ENCODE measurements around the gene AKAP3.

AKAP3 gene

DNA sequence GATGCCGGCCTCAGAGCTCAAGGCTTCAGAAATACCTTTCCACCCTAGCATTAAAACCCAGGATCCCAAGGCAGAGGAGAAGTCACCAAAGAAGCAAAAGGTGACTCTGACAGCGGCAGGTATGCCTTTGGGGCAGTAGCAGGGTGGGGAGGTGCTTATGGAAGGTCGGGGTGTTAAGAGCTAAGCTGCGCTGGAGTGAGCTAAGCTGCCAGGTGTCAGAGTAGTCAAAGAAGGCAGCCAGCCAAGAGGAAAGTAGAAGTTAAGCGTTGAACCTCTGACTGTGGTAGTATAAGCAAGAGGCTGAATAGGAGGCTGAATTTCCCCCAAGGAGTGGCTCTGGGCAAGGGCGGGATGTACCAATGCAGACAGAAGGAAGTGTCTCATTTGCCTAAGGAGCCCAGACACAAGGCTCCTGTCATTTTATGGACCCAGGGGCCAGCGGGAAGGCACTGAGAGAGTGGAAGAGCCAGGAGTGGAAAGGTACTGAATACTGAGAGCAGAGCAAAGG is 57.6 kb downstream of the AKAP3 start:
- no peak for DNase-seq

DNA sequence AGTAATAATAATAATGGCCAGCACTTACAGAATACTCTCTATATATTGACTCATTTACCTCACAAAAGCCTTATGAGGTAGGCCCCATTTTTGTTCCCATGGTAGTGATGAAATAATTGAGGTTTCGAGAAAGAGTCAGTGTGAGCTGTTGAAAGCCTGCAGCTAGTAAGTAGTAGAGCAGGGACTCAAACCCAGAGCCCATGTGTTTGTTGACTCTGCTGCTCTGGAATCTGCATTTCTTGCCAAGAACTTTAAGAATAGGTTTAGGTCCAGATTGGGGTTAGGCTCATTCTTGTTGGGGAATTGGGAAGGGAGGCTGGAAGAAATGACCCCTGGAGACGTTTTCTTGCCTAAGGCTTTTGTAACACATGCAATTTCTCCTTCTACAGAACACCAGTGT is 58.9 kb downstream of the AKAP3 start:
- DNase-seq: no peak

DNA sequence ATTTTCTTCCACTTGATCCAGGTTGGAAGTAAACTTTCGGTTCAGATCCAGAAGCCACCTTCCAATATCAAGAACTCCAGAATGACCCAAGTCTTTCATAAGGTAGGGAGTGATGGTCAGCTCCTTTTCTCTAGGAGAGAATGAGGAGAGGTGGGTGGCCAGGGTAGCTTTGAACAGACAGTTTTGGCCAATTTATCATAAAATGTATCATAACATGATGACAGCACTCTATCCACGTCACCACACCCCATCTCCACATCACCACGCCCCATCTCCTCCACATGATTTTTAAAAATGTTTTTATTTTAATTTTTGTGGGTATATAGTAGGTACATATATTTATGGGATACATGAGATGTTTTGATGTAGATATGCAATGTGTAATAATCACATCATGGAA is 59.9 kb downstream of the AKAP3 start:
- DNase-seq: no peak

DNA sequence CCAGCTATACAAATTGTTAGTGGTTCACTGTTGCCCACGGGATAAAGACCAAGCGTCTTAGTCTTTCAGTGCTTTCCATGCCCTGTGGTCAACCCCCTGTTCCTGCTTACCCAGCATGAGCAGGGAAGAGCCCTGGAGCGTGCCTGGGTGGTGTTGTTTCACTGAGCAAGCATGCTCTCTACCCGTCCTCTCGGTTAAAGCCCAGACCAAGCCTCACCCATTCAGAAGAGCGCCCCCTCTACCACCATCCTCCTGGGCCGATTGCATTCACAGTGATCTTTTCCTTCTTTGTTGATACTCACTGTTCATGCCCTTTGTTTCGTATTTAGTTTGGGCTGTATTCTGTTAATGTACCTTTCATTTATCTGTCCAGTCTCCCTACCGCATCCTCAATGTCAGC is 61.7 kb downstream of the AKAP3 start:
- DNase-seq: no peak

DNA sequence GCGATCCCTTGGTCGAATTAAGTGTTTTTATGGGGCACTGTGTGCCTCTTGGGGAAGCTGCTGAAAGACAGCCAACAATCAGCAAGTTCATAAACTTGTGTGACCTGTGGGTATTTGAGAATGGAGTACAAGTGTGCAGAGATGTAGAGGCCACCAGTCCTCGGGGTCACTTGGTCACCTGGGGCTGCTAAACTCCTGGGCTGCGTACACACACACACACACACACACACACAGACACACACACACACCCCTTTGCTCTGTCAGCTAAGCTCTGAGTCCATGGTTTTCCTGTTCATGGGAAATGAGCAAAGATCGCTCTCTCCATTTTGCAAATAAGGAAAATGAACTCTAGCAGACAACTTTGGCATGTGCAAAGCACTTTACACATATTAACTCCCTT is 62.4 kb downstream of the AKAP3 start:
- no peak for DNase-seq

DNA sequence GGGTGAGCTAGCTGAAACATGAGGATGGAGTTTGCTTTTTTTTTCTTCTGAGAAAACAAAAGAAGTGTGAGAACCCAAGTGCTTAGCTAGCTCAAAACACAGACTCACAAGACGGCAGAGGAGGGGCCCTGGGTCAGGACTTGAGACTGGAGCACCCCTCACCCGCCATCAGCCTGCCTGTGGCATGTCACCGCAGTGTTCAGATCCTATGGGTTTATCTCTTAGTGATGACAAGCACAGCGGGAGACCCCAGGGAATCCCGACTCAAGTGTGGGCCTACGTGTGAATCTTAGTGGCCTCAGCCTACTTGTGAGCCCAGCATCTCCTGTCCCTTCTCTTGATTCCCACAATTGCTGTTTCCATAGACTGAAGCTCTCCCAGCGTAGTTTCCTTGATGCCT is 64.0 kb downstream of the AKAP3 start:
- DNase-seq: no peak

DNA sequence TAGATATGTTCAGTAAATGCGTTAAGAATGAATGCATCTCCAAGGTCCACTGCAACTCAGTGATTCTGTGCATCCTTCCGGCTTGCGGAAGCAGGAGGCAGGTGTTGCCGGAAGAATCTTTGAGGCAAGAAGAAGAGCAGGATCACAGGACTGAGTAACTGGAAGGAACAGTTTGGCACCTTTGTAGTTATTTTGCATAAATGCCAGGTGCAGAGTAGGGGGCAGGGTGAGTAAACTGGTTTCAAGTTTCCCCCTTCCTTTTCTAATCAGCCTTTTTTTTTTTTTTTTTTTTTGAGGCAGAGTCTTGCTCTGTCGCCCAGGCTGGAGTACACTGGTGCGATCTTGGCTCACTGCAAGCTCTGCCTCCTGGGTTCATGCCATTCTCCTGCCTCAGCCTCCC is 64.6 kb downstream of the AKAP3 start:
- DNase-seq: no peak

DNA sequence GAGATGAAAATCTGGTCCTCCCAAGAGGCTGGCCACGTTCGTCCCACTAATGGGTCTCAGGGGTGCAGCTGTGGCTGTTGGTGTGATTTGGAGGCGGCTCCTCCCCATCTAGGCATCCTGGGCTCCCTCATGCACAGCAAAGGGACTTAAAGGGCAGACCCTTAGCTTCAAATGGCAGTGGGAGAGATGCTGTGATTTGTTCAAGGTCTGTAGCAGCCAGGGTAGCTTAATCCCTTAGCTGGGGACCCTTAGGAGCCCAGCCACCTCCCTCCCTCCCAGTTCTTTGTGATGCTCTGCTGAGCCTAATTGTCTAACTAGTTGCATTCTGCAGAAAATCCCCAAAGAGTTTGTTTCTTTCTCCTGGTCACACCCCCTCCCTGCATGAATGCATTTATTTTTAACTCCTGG is 68.6 kb downstream of the AKAP3 start:
- no peak for DNase-seq

DNA sequence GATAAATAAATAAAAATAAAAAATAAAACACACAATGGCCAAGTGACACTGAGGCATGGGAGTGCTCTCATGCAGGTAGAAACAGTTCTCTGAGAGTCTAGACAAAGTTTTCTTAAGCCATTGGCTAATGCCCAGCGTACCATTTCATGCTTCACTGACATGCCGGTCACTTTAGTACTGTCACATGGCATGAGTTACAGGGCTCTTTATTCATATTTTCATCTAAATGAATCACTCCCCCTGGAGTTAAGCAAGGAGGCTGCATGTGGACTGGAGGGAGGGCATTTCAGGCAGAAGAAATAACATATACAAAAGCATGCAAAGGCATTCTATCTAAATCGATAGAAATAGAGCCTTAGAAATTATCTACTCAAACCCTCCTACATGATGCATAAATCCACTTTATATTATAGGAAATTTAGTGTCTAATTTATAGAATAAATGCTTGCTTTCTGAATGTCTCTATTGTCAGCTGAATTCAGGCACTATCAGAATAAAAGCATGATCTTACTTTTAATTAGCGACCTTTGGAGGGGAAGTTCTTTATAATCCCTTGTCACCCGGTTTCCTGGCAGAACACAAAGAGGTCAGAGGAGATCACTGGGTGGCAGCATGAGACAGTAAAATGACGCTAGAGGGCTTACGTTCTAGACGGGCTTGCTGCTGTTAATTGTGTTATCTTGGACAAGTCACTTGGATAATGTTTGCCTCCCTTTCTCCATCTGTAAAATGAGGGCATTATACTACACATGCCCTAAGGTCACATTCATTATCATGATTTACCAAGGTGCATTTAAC is 69.3 kb downstream of the AKAP3 start:
- no peak for DNase-seq

DNA sequence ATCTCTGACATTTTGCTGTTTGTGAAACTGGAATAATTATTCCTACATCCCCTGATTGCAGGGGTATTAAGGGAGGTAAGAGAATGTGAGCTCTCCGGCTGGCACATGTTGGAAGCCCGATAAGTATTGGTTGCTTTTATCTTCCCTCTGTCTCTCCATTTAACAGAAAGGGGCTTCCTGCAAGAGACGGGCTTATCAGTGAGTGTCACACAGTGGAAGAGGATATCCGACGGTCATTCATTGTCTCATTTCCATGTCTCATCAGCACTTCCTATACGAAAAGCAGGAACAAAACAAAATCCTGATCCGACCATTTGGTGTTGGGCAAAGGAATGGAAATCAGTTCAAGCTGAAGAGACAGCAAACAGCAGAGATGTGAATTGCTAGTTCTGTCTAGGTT is 76.2 kb downstream of the AKAP3 start:
- no peak for DNase-seq

DNA sequence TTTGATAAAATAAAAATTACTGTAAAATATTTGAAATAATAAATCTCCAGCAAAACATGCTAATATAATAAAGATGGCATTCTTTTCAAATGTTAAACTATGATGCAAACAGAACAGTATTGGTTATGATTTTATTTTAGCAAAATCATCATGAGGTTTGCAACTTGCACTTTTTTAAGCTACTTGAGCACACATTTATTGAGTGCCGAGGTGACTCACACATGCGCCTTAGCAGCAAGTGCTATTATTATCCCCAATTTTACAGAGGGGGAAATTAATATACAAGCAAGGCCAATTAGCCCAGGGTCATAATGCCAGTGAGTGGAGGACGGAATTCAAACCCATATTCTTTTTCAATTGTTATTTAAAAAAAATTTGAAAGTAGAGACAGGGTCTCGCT is 79.6 kb downstream of the AKAP3 start:
- no peak for DNase-seq

DNA sequence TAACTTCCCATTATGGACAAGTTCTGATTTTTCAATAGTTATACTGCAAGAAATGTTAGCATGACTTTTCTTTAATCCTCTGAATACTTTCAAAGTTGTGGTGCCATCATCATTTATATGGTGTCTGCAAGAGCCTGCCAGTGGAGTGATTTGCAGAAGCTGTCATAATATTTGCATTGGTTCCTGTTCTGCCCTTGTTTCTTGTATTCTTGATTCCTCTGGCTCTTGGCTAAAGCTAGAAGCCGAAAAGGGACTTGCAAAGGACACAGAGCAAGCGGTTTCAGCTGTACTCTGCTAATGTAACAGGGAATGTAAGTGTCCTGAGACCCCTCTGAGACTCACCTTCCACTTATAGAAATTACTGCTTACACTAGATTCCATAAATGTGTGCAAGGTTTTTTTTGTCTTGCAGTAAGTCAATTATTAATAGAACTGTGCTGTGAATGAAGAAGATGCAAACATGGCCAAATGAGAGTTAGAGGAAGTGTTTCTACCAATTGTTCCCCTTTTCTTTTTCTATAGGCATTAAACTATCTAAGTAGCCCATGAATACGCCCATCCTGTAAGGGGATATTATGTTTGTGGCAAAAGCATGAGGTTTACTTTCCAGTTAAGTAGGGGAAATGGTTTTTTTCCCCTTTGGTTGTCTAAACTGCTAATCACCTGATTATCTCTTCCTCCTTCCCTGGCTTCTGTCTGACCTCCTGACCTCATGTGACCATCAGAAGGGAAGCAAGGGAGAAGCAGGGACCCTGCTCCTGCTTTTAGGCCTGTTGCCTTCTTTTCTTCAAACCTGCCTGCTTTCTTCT is 81.6 kb downstream of the AKAP3 start:
- no peak for DNase-seq

DNA sequence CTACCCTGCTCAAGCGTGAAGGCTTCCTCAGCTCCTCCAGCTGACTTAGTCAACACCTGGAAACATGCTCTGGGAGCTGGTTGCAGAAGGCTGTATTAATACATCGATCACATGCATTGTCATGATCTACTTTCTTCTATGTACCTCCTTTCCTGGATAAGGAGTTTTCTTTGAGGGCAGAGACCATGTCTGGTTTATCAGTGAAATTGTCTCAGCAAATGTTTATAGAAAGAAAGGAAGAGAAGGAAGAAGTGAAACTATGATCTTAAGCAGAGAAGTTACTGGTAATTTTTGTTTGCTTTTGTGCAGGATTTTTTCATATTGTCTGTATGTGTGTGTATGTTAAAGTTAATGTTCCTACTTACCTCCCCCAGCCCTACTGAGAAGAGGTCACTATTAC is 82.4 kb downstream of the AKAP3 start:
- no peak for DNase-seq
